K562 (cell line): ENCODE data around the gene TANGO6. TPM values are rescaled to one million over a fixed set of nuclear protein-coding genes. Genes with fewer than 3 reads are reported as not detected.

Experiments used
- ARID4B ChIP-seq: sonication (generic); formaldehyde crosslinking; IDR thresholded peaks from 2 replicates; pipeline ENCODE4 v1.8.0; 2022; ENCODE audit warnings: mild to moderate bottlenecking, missing genetic modification reagents
- CBX3 ChIP-seq, 2 experiments: IDR thresholded peaks; 1 replicate in 1 of 2; 2 replicates in 1 of 2; pipeline ENCODE4 v1.6.1; 2012; ENCODE audit warnings: inconsistent platforms in 2 of 2, low read length in 2 of 2, borderline replicate concordance in 1 of 2, control low read depth in 1 of 2
- CEBPZ ChIP-seq: fragments of 150-350 bp; IDR thresholded peaks from 2 replicates; pipeline ENCODE4 v1.6.1; 2014; ENCODE audit warnings: low read depth, mild to moderate bottlenecking, low read length, borderline replicate concordance
- CHD4 ChIP-seq: fragments of 200-600 bp; sonication (generic); IDR thresholded peaks from 3 replicates; pipeline ENCODE4 v1.6.1; 2012; ENCODE audit warnings: low read depth, mild to moderate bottlenecking, mixed read lengths, low read length, inconsistent platforms; ENCODE audit not compliant: insufficient read depth, insufficient replicate concordance, poor library complexity, severe bottlenecking
- CXXC5 ChIP-seq: fragments of 250-450 bp; sonication (Bioruptor Pico); IDR thresholded peaks from 2 replicates; pipeline ENCODE4 v1.8.0; 2022; ENCODE audit warnings: inconsistent platforms, mild to moderate bottlenecking, moderate library complexity
- HES1 ChIP-seq: fragments of 450-650 bp; IDR thresholded peaks from 2 replicates; pipeline ENCODE4 v1.6.1; 2016; ENCODE audit warnings: low read depth, mild to moderate bottlenecking, moderate library complexity
- MAFG ChIP-seq: fragments of 450-650 bp; conservative IDR thresholded peaks from 2 replicates; pipeline ENCODE4 v1.6.1; 2016; ENCODE audit warnings: missing genetic modification characterization, missing compliant biosample characterization
- MTA2 ChIP-seq: fragments of 450-650 bp; IDR thresholded peaks from 2 replicates; pipeline ENCODE4 v1.6.1; 2016; ENCODE audit warnings: low read depth
- NBN ChIP-seq: fragments of 450-650 bp; IDR thresholded peaks from 2 replicates; pipeline ENCODE4 v1.6.1; 2016; ENCODE audit warnings: low read depth, mild to moderate bottlenecking
- NFYB ChIP-seq: IDR thresholded peaks from 2 replicates; pipeline ENCODE4 v1.6.1; 2011; ENCODE audit warnings: mild to moderate bottlenecking, moderate library complexity; ENCODE audit not compliant: insufficient read length; ENCODE audit errors: extremely low read depth
- SREBF1 ChIP-seq: fragments of 150-350 bp; IDR thresholded peaks from 2 replicates; pipeline ENCODE4 v1.6.1; 2014; ENCODE audit warnings: antibody characterized with exemption, low read depth, low read length, borderline replicate concordance
- TAF7 ChIP-seq: fragments of 450-650 bp; IDR thresholded peaks from 2 replicates; pipeline ENCODE4 v1.6.1; 2016; ENCODE audit warnings: missing genetic modification characterization, missing compliant biosample characterization
- TARDBP ChIP-seq: fragments of 450-650 bp; IDR thresholded peaks from 2 replicates; pipeline ENCODE4 v1.6.1; 2016
- TCF3 ChIP-seq: sonication (generic); formaldehyde crosslinking; IDR thresholded peaks from 2 replicates; pipeline ENCODE4 v1.4.0; 2020; ENCODE audit warnings: mild to moderate bottlenecking, missing genetic modification reagents
- ZNF224 ChIP-seq: sonication (generic); formaldehyde crosslinking; IDR thresholded peaks from 2 replicates; pipeline ENCODE4 v1.8.0; 2022; ENCODE audit warnings: mild to moderate bottlenecking, missing genetic modification reagents
- ZNF311 ChIP-seq: fragments of 250-450 bp; sonication (Bioruptor Pico); IDR thresholded peaks from 2 replicates; pipeline ENCODE4 v1.4.0; 2020; ENCODE audit warnings: mild to moderate bottlenecking, moderate library complexity
- ZNF778 ChIP-seq: fragments of 450-650 bp; formaldehyde crosslinking; IDR thresholded peaks from 2 replicates; pipeline ENCODE4 v1.4.0; 2020; ENCODE audit warnings: mild to moderate bottlenecking, moderate library complexity
- polyA plus RNA-seq, 8 experiments: library from polyadenylated mRNA; depleted of rRNA in 4 of 8; stranded (reverse) in 5 of 8; unstranded in 3 of 8; fragments of >200 nt; fragmentation: Nextera tagmentation in 2 of 8; fragmentation: Illumina TruSeq in 1 of 8; extraction: Ambion mirVana in 2 of 8; extraction: Trizol in 1 of 8; gene quantifications; 2 replicates each; pipeline versions ENCODE4 v1.2.1 to v1.2.3, GENCODE V29; 2011 to 2014; ENCODE audit warnings: inconsistent platforms in 1 of 8, missing spikeins in 1 of 8
- total RNA-seq, 7 experiments: library from RNA; depleted of rRNA in 6 of 7; stranded (reverse); fragments of >200 nt in 6 of 7; fragmentation: Illumina TruSeq in 2 of 7; extraction: Trizol in 2 of 7; gene quantifications; 2 replicates each; pipeline versions ENCODE4 v1.2.1 to v1.2.3, GENCODE V29; 2011 to 2021; ENCODE audit warnings: low replicate concordance in 1 of 7
- TF ChIP-seq, protein P1 (sequence below): IDR thresholded peaks from 2 replicates; pipeline ENCODE4 v1.6.1; 2014; ENCODE audit warnings: antibody characterized with exemption

TANGO6 gene
- total and polyA plus RNA-seq, 9 of the 15 experiments (the other 6 are each of a cell fraction or from before 2014, with no cell fraction given): 1.6 to 15.2 (median 9.6) TPM

GRCh38 chr16:69132424-69133252, 289.3 kb downstream of the TANGO6 start, which contains the start of the genes CHTF8 and UTP4 (continued):
- TF ChIP-seq TCF3 (no peak), ZNF311 (CRISPR knock-in tag) (no peak), CBX3 (IDR thresholded peaks at IDR 0.05; ENCODE audit: borderline replicate concordance in 1 of 2, low read length in 2 of 2) (no peak), CXXC5 (CRISPR knock-in tag) (peak; percentile 88), HES1 (no peak), TARDBP (no peak), MTA2 (peak; percentile 39; the same call in 1 of the 2 replicates), CHD4 (no peak), ZNF778 (CRISPR knock-in tag) (no peak), TAF7 (tag) (no peak), NFYB (no peak), CEBPZ (no peak), SREBF1 (no peak), NBN (0 out of 2 replicates have a peak, but pooled peaks have one; percentile 23), MAFG (tag) (no peak), ARID4B (peak; percentile 89), ZNF224 (CRISPR knock-in tag) (no peak)
- TF ChIP-seq, protein P1, sequence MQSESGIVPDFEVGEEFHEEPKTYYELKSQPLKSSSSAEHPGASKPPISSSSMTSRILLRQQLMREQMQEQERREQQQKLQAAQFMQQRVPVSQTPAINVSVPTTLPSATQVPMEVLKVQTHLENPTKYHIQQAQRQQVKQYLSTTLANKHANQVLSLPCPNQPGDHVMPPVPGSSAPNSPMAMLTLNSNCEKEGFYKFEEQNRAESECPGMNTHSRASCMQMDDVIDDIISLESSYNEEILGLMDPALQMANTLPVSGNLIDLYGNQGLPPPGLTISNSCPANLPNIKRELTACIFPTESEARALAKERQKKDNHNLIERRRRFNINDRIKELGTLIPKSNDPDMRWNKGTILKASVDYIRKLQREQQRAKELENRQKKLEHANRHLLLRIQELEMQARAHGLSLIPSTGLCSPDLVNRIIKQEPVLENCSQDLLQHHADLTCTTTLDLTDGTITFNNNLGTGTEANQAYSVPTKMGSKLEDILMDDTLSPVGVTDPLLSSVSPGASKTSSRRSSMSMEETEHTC: no peak
